Glomerular visceral epithelial cell (primary cell): ENCODE results near the gene OPN1LW.
"Not testable (repeated sequence)": the region's sequence is repeated elsewhere in the genome, so short reads cannot be mapped to it uniquely, and the experiment has no call there.

ENCODE experiments used
- DNase-seq: peaks from one replicate; pipeline ENCODE4 v3.0.0-alpha.2; 2016; ENCODE audit errors: extremely low spot score

The OPN1LW gene

GRCh38 chrX:154144010-154144409 lies at the start of gene OPN1LW:
TSS of gene OPN1LW (plus strand) at chrX:154144243. CDS start at chrX:154144284, 41 bp downstream.
- DNase-seq, result not testable (repeated sequence)

GRCh38 chrX:154094833-154095232 lies 49.2 kb upstream of the OPN1LW start:
- DNase-seq, result no peak

GRCh38 chrX:154096140-154097002 lies 47.7 kb upstream of the OPN1LW start:
- peak; percentile 17 for DNase-seq

GRCh38 chrX:154097003-154097588 lies 46.9 kb upstream of the OPN1LW start:
- DNase-seq, result peak; percentile 74

GRCh38 chrX:154097589-154098541 lies 46.2 kb upstream of the OPN1LW start, which contains the start of gene MECP2:
TSS of gene MECP2 (minus strand) at chrX:154097717.
- peak; percentile 92 for DNase-seq

GRCh38 chrX:154098551-154098950 lies 45.5 kb upstream of the OPN1LW start:
- DNase-seq, result no peak

- DNase-seq, result no peak
These were observed 30.3 kb upstream of the OPN1LW start for GRCh38 chrX:154113729-154114128.

- no peak for DNase-seq
These were observed 29.4 kb upstream of the OPN1LW start for GRCh38 chrX:154114652-154115051.

GRCh38 chrX:154115071-154115470 lies 29.0 kb upstream of the OPN1LW start:
- no peak for DNase-seq

GRCh38 chrX:154115750-154116149 lies 28.3 kb upstream of the OPN1LW start:
- no peak for DNase-seq

GRCh38 chrX:154116426-154117211 lies 27.4 kb upstream of the OPN1LW start:
- no peak for DNase-seq

GRCh38 chrX:154117566-154117965 lies 26.5 kb upstream of the OPN1LW start:
- DNase-seq, result no peak

- no peak for DNase-seq
These were observed 23.5 kb upstream of the OPN1LW start for GRCh38 chrX:154120567-154120966.

- DNase-seq, result no peak
These were observed 22.8 kb upstream of the OPN1LW start for GRCh38 chrX:154121207-154121606.

- no peak for DNase-seq
These were observed 22.1 kb upstream of the OPN1LW start for GRCh38 chrX:154121961-154122360.

- no peak for DNase-seq
These were observed 20.5 kb upstream of the OPN1LW start for GRCh38 chrX:154123241-154124219.

- DNase-seq, result no peak
These were observed 18.5 kb upstream of the OPN1LW start for GRCh38 chrX:154125391-154126040.

GRCh38 chrX:154126101-154126500 lies 17.9 kb upstream of the OPN1LW start:
- DNase-seq, result no peak

GRCh38 chrX:154131955-154132354 lies 12.1 kb upstream of the OPN1LW start:
- no peak for DNase-seq
